ENCODE results near the gene TRIM69.
"Not testable (repeated sequence)": the region's sequence is repeated elsewhere in the genome, so short reads cannot be mapped to it uniquely, and the experiment has no call there.

The TRIM69 gene

DNA sequence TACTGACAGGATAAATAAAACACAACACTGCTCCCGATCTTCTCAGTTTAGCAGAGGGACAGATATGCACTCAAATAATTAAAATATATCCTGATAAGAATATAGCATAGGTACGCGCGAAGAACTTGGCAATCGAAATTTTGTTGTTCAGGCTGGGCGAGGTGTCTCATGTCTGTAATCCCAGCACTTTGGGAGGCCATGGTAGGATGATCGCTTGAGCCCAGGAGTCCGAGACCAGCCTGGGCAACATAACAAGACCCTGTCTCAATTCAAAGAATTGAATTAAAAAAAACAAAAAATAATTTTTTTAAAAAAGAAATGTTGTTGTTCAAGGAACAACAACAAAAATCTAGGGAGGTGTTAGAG lies 17.4 kb upstream of the TRIM69 start:
- Histone ChIP-seq H3K9me2 (replicated peaks; ENCODE audit: insufficient read depth, low read length) (no peaks in the 10 kb centered on the region), H3K4me2 (ENCODE audit: low read depth, low read length, poor library complexity, severe bottlenecking) (peak overlapping the region; percentile 64), H3K4me3 (ENCODE audit: insufficient read depth, low read length, poor library complexity, severe bottlenecking) (no peak overlapping the region), H3K9ac (ENCODE audit: low read length) (peak overlapping the region; percentile 47), H3K36me3 (ENCODE audit: low read length) (peaks cover 39% of the 10 kb centered on the region), H2AFZ (ENCODE audit: low read depth, low read length, severe bottlenecking) (no peak overlapping the region), H3K9me3 (ENCODE audit: insufficient read depth, low read length) (no peaks in the 10 kb centered on the region), H3K79me2 (ENCODE audit: insufficient read depth, low read length) (peaks cover 17% of the 10 kb centered on the region), H3K27me3 (ENCODE audit: low read length) (no peaks in the 10 kb centered on the region), H4K20me1 (ENCODE audit: low read depth, low read length) (peaks cover 13% of the 10 kb centered on the region), H3F3A (ENCODE audit: insufficient read depth) (peaks cover 84% of the 10 kb centered on the region), H3K27ac (ENCODE audit: low read depth, low read length) (peak overlapping the region; percentile 95)
- TF ChIP-seq, protein P1, sequence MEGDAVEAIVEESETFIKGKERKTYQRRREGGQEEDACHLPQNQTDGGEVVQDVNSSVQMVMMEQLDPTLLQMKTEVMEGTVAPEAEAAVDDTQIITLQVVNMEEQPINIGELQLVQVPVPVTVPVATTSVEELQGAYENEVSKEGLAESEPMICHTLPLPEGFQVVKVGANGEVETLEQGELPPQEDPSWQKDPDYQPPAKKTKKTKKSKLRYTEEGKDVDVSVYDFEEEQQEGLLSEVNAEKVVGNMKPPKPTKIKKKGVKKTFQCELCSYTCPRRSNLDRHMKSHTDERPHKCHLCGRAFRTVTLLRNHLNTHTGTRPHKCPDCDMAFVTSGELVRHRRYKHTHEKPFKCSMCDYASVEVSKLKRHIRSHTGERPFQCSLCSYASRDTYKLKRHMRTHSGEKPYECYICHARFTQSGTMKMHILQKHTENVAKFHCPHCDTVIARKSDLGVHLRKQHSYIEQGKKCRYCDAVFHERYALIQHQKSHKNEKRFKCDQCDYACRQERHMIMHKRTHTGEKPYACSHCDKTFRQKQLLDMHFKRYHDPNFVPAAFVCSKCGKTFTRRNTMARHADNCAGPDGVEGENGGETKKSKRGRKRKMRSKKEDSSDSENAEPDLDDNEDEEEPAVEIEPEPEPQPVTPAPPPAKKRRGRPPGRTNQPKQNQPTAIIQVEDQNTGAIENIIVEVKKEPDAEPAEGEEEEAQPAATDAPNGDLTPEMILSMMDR (IDR thresholded peaks at IDR 0.05; ENCODE audit: insufficient read depth, low read length, poor library complexity, severe bottlenecking), result no peak
- no peak for TF ChIP-seq EZH2phosphoT487 (conservative IDR thresholded peaks at IDR 0.05; ENCODE audit: low read length)

DNA sequence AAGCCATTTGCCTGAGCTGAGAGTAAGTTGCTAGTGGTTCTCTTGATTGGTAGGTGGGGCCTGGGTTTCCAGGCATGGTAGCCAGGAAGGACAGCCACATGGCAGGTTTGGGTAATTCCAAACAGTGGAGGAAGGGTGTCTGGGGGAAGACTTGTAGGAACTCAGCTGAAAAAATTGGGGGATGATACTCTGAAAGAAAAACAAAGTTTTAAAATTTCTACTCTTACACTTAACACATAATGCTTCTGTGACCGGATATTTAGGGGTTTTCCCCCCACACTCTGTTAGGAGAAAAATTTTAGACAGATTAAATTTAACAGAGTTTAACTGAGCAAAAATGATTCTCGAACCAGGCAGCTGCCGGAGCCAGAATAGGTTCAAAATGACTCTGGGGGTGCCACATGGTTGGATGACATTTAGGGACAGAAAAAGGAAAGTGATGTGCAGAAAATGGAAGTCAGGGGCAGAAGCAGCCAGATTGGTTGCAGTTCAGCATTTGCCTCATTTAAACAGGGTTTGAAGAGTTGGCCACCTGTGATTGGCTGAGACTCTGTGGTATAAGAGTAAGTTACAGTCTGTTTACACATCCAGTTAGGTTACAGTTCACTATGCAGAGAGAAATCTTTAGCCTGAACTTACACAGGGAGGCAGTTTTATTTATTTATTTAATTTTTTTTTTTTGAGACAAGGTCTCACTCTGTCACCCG lies 16.9 kb upstream of the TRIM69 start:
- Histone ChIP-seq H3K4me2 (ENCODE audit: low read depth, low read length, poor library complexity, severe bottlenecking) (peak overlapping the region; percentile 64), H3K4me3 (ENCODE audit: insufficient read depth, low read length, poor library complexity, severe bottlenecking) (peak overlapping the region; percentile 8), H3K36me3 (ENCODE audit: low read length) (peaks cover 35% of the 10 kb centered on the region), H3K79me2 (ENCODE audit: insufficient read depth, low read length) (peaks cover 12% of the 10 kb centered on the region), H3K9me2 (replicated peaks; ENCODE audit: insufficient read depth, low read length) (no peaks in the 10 kb centered on the region), H3F3A (ENCODE audit: insufficient read depth) (peaks cover 82% of the 10 kb centered on the region), H4K20me1 (ENCODE audit: low read depth, low read length) (peaks cover 9% of the 10 kb centered on the region; the same call in 1 of the 2 replicates), H3K27me3 (ENCODE audit: low read length) (no peaks in the 10 kb centered on the region), H3K27ac (ENCODE audit: low read depth, low read length) (peak overlapping the region; percentile 95), H3K9me3 (ENCODE audit: insufficient read depth, low read length) (no peaks in the 10 kb centered on the region), H3K9ac (ENCODE audit: low read length) (peak overlapping the region; percentile 47), H2AFZ (ENCODE audit: low read depth, low read length, severe bottlenecking) (no peak overlapping the region)
- TF ChIP-seq, protein P1 (IDR thresholded peaks at IDR 0.05; ENCODE audit: insufficient read depth, low read length, poor library complexity, severe bottlenecking), result no peak
- TF ChIP-seq EZH2phosphoT487 (conservative IDR thresholded peaks at IDR 0.05; ENCODE audit: low read length), result no peak

GRCh38 chr15:44720000-44720435 lies 16.3 kb upstream of the TRIM69 start:
- peaks cover 35% of the 10 kb centered on the region for H3K36me3 ChIP-seq (ENCODE audit: low read length)
- not testable (repeated sequence) for H3K27me3 ChIP-seq (ENCODE audit: low read length); H3K79me2 ChIP-seq (ENCODE audit: insufficient read depth, low read length); H4K20me1 ChIP-seq (ENCODE audit: low read depth, low read length); H3K9me3 ChIP-seq (ENCODE audit: insufficient read depth, low read length); H3K9me2 ChIP-seq (replicated peaks; ENCODE audit: insufficient read depth, low read length); H2AFZ ChIP-seq (ENCODE audit: low read depth, low read length, severe bottlenecking); H3K4me3 ChIP-seq (ENCODE audit: insufficient read depth, low read length, poor library complexity, severe bottlenecking)
- H3K4me2 ChIP-seq (ENCODE audit: low read depth, low read length, poor library complexity, severe bottlenecking), result peak overlapping the region; percentile 64
- peaks cover 81% of the 10 kb centered on the region for H3F3A ChIP-seq (ENCODE audit: insufficient read depth)
- H3K9ac ChIP-seq (ENCODE audit: low read length), result 0 out of 2 replicates have a peak overlapping the region, but pooled peaks have one; percentile 10
- H3K27ac ChIP-seq (ENCODE audit: low read depth, low read length), result peak overlapping the region; percentile 95

GRCh38 chr15:44720460-44721176 lies 15.7 kb upstream of the TRIM69 start:
- Histone ChIP-seq H3K9me3 (ENCODE audit: insufficient read depth, low read length) (no peaks in the 10 kb centered on the region), H3K27me3 (ENCODE audit: low read length) (no peaks in the 10 kb centered on the region), H3K36me3 (ENCODE audit: low read length) (peaks cover 30% of the 10 kb centered on the region), H3K4me2 (ENCODE audit: low read depth, low read length, poor library complexity, severe bottlenecking) (no peak overlapping the region), H3K79me2 (ENCODE audit: insufficient read depth, low read length) (0 out of 2 replicates have a peak, but pooled peaks cover under 1% of the 10 kb centered on the region), H2AFZ (ENCODE audit: low read depth, low read length, severe bottlenecking) (no peak overlapping the region), H4K20me1 (ENCODE audit: low read depth, low read length) (no peaks in the 10 kb centered on the region), H3K27ac (ENCODE audit: low read depth, low read length) (peak overlapping the region; percentile 95; the same call in 1 of the 2 replicates), H3K9ac (ENCODE audit: low read length) (no peak overlapping the region), H3F3A (ENCODE audit: insufficient read depth) (peaks cover 81% of the 10 kb centered on the region), H3K4me3 (ENCODE audit: insufficient read depth, low read length, poor library complexity, severe bottlenecking) (no peak overlapping the region), H3K9me2 (replicated peaks; ENCODE audit: insufficient read depth, low read length) (no peaks in the 10 kb centered on the region)
- no peak for TF ChIP-seq EZH2phosphoT487 (conservative IDR thresholded peaks at IDR 0.05; ENCODE audit: low read length)
- TF ChIP-seq, protein P1 (IDR thresholded peaks at IDR 0.05; ENCODE audit: insufficient read depth, low read length, poor library complexity, severe bottlenecking), result no peak
